Measurements from ENCODE around the gene TNFRSF4.

TNFRSF4 gene

DNA sequence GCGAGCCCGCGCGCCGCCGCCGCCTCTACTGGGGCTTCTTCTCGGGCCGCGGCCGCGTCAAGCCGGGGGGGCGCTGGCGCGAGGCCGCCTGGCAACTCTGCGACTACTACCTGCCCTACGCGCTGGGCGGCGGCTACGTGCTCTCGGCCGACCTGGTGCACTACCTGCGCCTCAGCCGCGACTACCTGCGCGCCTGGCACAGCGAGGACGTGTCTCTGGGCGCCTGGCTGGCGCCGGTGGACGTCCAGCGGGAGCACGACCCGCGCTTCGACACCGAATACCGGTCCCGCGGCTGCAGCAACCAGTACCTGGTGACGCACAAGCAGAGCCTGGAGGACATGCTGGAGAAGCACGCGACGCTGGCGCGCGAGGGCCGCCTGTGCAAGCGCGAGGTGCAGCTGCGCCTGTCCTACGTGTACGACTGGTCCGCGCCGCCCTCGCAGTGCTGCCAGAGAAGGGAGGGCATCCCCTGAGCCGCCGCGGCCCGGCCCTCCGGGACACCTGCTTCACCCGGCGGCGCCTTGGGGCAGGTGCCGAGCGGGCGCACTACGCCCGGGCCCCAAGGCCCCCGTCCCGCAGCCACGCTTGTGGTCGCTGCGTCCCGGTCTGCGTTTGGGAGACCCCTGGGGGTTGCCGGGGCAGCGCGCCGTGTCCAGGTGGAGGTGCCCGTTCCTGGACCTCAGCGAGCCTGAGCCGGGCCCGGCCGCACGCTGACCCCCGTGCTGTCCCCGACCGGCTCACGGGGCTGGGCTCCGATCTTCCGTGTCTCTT is 19.0 kb upstream of the TNFRSF4 start:
- no peak for DNase-seq (ENCODE audit: low spot score)

DNA sequence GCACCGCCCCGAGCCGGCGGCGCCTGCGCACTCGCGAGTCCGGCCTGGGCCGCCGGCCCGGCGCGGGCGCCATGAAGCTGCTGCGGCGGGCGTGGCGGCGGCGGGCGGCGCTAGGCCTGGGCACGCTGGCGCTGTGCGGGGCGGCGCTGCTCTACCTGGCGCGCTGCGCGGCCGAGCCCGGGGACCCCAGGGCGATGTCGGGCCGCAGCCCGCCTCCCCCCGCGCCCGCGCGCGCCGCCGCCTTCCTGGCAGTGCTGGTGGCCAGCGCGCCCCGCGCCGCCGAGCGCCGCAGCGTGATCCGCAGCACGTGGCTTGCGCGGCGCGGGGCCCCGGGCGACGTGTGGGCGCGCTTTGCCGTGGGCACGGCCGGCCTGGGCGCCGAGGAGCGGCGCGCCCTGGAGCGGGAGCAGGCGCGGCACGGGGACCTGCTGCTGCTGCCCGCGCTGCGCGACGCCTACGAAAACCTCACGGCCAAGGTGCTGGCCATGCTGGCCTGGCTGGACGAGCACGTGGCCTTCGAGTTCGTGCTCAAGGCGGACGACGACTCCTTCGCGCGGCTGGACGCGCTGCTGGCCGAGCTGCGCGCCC is 18.3 kb upstream of the TNFRSF4 start, which contains the start of gene B3GALT6:
TSS of gene B3GALT6 (plus strand) at position 30 of the 588 bp plus-strand sequence. CDS start at position 72, 42 bp downstream.
- DNase-seq (ENCODE audit: low spot score), result no peak

DNA sequence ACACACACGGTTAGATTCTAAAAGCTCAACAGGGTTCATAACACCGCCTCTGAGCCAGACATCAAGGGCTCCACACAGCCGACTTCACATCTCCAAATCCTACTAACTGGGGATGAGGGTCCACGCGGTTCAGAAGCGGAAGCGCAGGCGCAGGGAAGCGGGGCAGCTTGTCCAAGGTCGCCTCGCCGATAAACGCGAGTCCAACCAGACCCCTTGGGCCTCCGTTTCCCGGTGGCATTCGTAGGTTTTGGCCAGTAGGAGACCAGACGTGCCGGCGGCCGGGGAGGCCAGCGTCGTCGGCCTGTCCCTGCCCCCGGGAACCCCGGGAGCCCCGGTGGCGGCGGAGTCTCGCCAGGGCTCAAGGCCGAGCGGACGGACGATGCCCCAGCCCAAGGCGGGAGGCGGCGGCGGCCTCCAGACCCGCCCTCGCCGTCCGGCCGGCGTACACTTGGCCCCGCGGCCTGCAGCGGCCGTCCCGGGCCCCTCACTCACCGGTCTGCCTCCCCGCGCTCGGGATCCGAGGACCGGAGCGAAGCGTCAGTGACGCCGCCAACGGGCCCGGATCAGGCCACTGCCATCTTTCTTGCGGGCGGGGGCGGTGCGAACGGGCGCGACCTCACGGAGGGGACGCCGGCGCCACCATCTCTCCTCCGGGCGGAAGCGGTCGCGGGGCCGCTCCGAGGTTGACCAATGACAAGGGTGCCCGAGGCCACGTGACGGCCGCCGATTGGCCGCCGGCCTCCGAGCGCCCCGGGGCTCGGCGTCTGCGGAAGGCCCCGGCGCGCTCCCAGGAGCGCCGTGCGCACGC is 17.7 kb upstream of the TNFRSF4 start, which contains the start of gene SDF4:
TSS of gene SDF4 (minus strand) at position 602 of the 808 bp plus-strand sequence. CDS start 3,229 bp downstream, outside the sequence.
- peak; percentile 100 for DNase-seq (ENCODE audit: low spot score)

DNA sequence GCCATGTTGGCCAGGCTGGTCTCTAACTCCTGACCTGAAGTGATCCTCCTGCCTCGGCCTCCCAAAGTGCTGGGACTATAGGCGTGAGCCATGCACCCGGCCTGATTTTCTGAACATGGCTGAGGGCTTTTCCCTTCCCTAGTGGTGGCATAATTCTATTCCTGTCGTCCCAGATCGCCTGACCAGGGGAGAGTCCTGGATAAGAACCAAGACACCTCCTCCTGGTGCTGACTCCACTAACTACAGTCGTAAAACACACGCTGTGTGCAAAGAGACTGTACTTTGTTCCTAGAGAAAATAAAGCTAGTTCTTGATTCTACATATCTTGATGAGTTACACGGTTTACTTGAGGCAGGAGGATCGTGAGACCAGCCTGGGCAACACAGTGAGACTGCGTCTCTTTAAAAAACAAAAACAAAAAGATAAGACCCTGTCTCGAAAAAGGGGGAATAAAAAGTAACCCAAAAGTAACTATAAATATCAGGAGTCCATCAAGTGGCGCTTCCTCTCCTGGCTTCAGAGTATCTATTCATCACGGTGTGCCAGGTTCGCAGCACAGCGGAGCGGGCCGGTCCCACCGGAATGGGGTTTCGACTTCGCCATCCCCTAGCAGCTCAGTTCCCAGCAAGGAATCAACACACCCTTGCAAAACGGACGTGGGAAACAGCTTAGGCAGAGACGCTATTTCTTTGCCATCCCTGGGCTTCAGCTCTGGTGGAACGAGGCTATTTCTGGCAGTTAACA is 16.9 kb upstream of the TNFRSF4 start:
- DNase-seq (ENCODE audit: low spot score), result no peak

DNA sequence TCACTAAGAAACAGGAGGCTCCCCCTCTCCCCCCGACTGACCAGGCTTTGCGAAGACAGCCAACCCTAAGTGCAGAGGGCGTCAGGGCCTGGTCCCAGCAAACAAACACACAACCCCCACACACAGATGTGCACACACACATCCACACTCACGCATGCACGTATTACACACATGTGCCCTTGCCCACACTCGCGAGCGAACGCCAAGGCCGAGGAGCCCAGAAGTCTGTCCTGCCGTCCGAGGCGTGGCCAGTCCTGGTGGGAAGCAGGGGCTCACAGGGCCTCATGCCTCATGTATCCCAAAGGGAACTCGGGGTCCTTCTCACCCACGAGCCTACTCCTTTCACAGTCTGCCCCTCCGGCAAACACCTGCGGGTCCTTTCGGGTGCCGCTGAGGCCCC is 15.8 kb upstream of the TNFRSF4 start:
- DNase-seq (ENCODE audit: low spot score), result no peak

DNA sequence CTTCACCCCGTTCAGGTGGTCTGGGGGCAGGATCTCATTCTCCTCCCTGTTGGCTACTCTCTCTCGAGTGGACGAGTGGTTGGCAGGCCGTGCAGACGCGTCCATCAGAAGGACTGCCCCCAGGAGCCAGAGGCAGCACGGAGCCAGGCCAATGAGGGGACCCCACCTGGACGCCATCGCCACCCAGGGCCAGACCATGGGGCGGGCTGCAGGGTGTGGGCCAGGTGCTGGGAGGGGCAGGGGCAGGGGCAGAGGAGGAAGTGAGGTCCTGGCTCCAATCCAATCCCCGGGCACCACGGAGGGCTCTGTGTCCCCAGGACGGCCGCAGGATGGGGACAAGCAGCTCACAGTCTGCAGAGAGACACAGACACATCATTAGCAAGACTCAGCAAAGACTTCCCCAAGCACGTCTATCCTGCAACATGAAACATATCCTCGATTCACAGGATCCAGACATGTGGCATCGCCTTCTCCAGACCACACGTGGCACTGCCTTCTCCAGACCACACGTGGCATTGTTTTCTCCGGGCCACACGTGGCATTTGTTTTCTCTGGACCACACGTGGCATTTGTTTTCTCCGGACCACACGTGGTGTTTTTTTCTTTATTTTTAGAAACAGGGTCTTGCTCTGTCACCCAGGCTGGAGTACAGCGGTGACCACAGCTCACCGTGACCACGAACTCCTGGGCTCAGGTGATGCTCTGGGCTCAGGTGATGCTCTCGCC is 14.8 kb upstream of the TNFRSF4 start:
- no peak for DNase-seq (ENCODE audit: low spot score)

DNA sequence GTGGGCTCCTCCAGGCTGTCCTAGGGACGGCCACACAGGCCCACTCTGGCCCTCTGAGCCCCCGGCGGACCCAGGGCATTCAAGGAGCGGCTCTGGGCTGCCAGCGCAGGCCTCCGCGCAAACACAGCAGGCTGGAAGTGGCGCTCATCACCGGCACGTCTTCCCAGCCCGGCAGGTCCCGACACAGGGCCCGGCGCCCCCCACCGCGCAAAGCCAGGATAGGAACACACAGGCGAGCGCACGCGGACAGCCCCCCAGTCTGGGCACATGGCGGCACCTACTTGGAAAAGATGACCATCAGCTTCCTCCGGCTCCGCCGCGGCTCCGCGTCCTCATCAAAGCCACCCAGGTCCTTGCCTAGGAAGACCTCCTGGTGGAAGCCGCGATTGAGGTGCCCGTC is 14.2 kb upstream of the TNFRSF4 start:
- no peak for DNase-seq (ENCODE audit: low spot score)

DNA sequence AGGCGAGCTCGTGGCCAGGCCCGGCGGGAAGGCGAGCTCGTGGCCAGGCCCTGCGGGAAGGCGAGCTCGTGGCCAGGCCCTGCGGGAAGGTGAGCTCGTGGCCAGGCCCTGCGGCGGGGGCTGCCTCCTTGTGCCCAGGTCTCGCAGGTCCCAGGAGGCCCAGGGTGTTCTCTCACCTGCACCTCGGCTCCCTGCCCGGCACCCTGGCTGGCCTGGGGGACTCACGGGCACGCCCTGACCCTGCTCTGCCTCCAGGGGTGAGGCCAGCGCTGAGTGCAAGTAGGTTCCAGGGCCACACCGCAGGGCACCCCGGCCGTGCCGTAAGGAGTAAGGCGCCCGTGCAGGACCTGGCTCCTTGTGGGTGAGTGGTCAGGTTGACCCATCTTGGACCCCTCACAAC is 13.4 kb upstream of the TNFRSF4 start:
- no peak for DNase-seq (ENCODE audit: low spot score)

DNA sequence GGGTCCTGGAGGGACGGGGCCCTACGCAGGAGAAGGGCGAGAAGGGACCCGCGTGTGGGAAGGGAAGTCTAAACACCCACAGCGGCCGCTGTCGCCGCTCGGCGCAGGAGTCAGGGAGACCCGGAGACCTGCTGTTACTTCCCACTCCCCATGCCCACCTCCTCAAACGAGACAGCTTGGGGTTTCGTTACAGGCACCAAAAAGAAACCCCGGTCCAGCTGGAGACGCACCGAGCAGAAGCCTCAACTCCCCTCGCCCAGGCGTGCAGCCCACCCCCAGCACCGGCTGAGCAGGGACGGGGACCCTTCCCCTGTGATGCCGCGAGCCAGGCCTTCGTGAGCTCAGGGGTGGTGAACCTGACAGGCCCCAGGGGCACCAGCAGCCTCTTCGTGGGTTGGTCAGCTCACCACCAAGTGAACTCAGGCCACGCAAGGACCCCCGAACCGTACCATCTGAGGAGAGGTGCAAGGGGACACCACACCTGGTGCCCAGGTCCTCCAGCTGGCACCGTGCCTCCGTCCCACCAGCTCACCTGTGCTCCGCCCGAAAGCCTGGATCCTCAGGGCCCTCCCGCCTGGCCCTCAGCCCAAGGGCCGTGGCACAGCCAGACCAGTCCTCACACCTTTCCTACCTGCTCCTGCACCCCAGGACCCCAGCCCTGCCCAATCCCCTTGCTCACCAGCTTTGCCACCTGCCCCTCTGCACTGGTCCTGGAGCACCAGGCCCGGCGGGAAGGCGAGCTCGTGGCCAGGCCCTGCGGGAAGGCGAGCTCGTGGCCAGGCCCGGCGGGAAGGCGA is 12.8 kb upstream of the TNFRSF4 start:
- DNase-seq (ENCODE audit: low spot score), result no peak

DNA sequence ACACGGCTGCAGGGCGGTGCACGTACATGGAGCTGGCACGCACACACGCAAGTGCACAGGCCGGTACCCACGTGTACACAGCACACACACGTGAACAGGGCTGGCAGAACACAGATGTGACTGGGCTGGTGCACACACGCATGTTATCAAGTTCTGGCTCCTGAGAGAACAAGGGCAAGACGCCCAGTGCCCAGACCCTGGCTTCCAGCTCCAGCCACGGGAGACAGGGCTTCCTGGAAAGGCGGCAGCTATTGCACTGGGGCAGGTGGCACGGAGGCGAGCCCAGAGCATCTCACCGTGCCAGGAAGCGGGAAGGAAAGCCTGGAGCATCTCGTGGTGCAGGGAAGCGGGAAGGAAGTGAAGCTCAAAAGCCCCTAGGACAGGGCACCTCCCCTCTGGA is 12.0 kb upstream of the TNFRSF4 start:
- DNase-seq (ENCODE audit: low spot score), result no peak

DNA sequence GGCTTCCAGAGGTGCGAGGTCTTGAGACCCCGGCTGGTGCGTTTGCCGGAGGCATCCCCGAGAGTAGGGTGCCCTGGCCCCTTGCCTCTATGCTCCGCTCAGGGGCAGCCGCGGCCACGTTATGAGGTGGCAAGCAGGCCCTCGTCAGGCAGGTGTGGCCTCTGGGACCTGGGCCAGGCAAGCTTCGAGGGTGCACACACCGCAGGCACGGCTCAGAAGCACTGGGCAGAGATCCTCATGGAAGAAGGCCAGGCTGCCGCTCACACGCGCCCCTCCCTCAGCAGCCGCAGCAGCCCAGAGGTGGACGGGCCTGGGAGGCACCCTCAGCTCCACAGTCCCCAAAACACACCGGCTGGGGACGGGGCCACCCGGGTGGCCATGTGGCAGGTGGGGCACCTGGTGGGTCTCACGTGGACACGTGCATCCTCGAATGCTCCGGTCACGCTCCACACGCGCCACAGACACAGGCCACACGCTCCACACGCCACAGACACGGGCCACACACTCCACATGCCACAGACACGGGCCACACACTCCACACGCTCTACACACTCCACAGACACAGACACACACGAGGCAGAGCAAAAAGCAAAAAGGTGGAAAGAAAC is 11.4 kb upstream of the TNFRSF4 start:
- DNase-seq (ENCODE audit: low spot score), result no peak

DNA sequence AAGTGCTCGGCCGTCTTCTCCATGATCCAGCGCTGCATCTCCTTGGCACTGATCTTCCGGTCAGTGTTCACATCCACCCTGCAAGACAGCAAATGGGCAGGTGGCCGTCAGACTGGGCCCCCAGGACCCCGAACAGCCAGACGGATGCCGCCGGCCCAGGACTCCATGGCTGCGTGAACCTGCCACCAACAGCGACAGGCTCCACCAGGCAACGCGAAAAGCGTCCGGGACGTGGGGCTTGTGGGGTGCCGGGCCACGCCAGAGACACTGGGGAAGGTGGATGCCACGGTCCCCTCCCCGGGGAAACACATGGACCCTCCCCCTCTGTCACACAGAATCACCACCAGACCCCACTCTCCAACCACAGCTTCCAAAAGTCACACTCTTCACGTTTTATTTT is 9.9 kb upstream of the TNFRSF4 start:
- no peak for DNase-seq (ENCODE audit: low spot score)

DNA sequence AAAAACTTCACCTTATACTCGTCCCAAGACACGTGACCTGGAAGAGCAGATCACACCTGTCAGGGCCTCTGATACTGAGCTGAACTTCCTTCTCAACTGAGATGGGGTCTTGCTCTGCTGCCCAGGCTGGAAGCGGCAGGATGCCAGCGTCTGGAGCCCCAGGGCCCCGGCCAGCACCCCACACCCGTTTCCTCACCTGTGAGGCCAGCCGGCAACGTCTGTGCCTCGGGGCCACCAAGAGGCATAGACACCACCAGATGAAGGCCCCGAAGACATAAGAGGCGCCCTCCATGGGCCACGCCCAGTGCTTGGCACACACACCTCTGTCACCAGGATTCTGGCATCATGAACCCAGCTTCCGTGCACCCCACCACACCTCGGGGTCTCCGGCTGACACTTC is 9.4 kb upstream of the TNFRSF4 start:
- DNase-seq (ENCODE audit: low spot score), result no peak

DNA sequence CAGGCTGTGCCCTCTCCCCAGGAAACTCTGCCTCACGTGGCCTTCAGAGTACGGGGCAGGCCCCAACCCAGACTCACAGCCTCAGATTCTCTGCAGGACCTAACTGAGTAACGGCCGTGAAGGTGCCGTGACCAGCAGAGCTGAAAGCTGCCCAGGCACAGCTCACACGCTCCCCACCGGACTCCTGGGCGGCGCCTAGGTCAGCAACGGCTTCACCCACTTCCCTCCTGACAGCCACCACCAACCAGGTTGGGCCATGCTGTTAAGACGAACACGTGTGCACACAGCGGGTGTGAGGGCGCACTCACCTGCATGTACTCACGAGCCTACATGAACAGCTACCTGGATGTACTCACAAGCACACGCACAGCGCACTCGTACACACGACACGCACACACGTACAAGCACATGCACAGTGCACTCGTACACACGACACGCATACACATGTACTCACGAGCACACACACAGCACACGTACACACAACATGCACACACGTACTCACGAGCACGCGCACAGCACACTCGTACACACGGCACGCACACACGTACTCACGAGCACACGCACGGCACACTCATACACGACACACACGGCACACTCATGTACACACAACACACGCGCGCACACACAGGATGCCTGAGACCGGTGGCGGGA is 8.7 kb upstream of the TNFRSF4 start:
- DNase-seq (ENCODE audit: low spot score), result no peak

DNA sequence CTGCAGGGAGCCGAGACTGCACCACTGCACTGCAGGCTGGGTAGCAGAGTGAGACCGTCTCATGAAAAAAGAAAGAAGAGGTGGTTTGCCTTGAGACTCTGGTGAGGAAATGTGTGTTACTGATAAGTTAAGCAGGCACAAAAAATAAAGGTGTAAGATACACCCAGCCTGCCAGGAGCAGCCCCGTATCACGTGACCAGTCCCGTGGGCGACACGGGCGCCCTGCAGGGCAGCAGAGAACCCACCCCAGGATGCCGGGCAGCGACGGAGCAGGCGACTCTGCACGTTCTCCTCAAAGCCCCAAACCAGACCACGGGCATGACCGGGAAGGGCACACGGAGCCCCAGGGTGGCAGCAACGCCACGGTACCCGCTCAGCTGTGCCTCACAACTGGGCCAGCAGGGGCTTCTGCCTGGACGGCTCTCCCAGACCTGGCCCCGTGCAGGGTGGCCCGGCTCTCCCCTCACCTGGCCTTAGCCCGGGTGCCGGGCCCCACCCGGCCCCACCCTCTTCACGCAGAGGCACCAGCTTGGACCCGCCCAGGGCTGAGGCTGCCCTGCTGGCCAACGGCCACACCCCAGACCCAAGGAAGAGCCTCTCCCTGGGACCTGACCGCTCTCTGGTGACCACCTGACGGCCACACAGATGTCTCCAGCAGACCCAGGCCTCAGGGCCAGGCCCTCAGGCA is 8.1 kb upstream of the TNFRSF4 start:
- DNase-seq (ENCODE audit: low spot score), result no peak

DNA sequence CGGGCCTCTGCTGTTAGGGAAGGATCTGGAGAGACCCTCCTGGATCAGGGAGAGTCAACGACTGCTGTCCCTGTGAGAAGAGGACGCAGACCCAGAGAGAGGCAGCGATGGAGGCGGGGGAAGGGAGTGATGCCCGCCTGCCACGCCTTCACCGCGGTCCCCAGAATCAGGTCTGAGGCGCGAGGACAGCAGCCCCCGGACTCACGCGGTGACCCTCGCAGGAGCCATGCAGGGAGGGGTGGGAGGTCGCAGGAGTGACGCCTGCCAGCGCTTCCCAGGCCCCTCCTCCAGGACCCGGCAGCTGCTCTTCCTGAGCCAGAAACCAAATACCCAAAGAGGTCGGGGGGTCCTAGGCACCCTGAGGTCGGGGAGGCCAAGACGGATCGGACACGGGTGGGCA is 6.2 kb upstream of the TNFRSF4 start:
- no peak for DNase-seq (ENCODE audit: low spot score)

DNA sequence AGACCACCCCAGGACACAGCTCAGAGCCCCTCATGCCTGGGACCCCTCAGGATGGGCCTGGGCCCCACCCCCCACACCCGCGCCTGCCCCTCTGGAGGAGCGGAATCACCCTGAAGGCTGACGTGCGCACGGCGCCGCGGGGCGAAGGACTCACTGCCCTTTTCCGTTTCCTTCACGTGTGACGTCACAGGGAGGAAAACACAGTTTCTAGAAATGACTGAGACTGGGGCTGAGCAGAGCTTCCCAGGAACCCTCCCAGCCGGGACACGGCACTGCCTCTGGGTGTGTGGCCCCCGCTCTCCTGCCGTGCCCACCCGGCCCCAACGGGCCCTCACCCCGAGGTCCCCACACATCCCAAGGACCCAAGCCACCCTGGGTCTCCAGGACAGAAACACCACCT is 5.4 kb upstream of the TNFRSF4 start:
- no peak for DNase-seq (ENCODE audit: low spot score)

DNA sequence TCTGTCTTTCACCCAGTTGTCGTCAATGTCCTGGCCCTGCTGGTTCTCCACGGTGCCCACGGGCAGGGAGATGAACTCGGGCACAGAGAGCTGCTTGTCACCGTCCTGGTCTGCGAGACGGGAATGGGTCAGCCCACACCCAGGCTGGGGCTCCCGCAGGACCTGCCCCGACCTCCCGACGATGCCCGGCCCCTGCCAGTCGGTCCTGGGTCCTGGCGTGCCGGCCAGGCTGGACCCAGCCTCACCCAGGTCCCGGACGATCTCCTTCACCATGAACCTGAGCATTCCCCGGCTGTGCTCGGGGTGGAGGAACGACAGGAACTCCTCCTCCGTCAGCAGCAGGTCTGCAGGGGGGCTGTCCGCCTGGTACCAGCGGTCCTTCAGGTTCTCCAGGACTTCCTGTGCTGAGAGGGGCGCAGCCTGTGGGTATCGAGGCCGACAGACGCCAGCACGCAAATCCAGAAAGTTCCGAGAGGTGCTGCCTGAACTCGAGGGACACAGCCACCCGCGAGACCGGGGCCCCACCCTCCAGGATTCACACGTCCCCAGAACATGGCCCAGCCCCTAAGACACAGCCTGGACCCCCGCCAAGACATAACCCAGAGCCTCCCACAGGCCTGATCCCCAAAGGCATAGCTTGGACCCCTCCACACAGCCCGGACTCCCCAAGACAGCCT is 4.7 kb upstream of the TNFRSF4 start:
- no peak for DNase-seq (ENCODE audit: low spot score)

Measured in germinal center (tissue), 1 donor.